ENCODE results near the gene LIPI. TPM values are rescaled to one million over a fixed set of nuclear protein-coding genes. Genes with fewer than 3 reads are reported as not detected.

Gene LIPI
- not detected in 2 replicates for total RNA-seq

DNA sequence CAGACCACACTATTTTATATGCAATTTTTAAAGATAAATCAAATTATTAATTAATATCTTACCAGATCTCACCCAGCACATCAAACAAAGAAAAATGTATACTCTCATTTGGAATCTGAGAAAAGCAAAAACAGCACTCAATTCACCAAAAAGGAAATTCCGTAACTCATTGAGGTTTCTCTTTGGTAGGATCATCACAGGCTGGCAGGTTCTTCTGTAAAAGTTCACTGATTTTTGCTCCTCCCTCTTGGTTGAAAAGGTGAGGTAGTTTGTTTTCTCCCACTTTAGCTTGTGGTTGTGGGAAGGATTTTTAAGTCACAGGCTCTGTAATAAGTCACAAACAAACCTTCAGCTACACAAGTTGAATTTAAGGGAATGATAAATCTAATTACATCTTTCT lies at the start of gene LIPI:
LIPI (minus strand) TSS at position 218 of the 400 bp plus-strand sequence; CDS start at position 108, 110 bp downstream.

DNA sequence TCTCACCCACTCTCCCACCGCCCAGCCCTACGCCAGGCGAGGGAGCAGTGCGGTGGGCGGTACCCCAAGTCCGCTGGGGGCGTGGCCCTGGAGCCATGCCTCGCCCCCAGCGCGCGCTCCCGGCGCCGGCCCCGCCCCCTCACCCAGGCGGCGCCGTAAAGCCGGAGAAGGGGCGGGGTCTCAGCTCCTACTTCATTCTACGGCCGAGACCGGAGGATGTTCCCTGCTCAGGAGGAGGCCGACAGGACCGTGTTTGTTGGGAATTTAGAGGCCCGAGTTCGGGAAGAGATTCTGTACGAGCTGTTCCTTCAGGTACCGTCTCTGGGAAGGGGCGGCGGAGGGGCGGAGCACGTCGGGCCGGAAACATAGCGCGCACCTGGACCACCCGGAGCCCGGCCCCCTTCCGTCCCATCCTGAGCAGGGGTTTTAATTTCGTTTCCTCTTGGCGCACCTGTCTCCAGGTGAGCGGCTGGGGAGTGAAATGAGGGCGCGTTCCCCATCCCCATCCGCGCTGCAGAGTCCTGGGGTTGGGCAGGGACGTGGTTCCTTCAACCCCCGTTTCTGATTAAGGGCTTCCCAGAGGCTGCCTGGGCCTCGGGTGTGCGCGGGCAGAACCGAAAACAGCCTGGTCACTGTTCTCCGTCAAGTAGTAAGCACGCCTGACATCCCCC lies 5.4 kb upstream of the LIPI start, which contains the start of gene RBM11:
RBM11 (plus strand) TSS at position 187 of the 671 bp plus-strand sequence; CDS start at position 217, 30 bp downstream.

Other genes starting within 250 kb of the LIPI start
- gene RBM11, start 5.2 kb upstream of the LIPI start, total RNA-seq = not detected in 2 replicates
- 16.7 and 27.9 TPM in 2 replicates for gene HSPA13, start 172.2 kb upstream of the LIPI start, total RNA-seq